Measurements from ENCODE around the gene ALDH3B1.
A peak's percentile ranks its signal among the peaks of the same experiment; 100 is the strongest.

Gene ALDH3B1

GRCh38 chr11:68027667-68028066, 17.5 kb downstream of the ALDH3B1 start:
- Mint-ChIP-seq H3K4me1 (peaks cover 23 to 44% of the 10 kb centered on the region in 2 donors), H3K27me3 (no peaks in the 10 kb centered on the region), H3K27ac (no peak overlapping the region), H3K4me3 (no peak overlapping the region), H3K9me3 (no peaks in the 10 kb centered on the region), H3K36me3 (peaks cover 10 to 22% of the 10 kb centered on the region in 2 donors)
- DNase-seq = no peak
- ATAC-seq (replicated peaks) = no peak

DNA sequence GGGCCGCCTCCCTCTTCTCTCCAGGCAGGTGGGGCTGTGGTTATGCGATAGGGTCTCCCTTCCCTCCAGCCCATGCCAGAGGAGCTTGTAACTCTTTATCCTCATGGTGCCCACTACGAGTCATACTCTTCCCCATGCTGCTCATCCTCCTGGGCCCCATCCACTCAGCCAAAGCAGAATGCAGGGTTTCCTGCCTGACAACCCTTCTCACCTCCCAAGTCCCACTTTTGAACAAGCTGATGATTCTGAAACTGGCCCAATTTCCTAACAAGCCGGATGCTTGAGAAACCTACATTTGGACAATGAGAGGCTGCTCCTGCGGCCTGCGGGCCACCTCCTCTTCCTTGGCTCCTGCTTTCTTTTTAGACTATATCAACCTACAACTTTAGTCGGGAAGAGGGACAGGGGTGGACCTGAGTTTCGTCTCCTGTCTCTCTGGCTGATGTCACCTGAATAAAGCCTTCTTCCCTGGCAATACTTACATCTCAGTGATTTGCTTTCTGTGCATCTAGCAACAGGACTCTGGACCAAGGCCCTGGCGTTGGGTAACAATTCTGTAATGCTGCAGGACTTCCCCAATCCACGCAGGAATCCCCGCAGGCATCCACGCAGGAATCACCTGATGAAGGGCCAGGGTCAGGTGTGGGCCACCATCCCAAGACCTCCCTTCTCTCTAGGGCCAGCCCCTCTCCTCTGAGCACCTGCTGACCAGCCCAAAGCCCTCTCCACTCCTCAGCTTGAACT, 18.8 kb downstream of the ALDH3B1 start:
- Mint-ChIP-seq H3K4me1 (peaks cover 23 to 44% of the 10 kb centered on the region in 2 donors), H3K27ac (peak overlapping the region; percentile 22), H3K9me3 (no peaks in the 10 kb centered on the region), H3K4me3 (peak overlapping the region; percentile 88 to 95), H3K36me3 (peaks cover 16 to 27% of the 10 kb centered on the region in 2 donors), H3K27me3 (no peaks in the 10 kb centered on the region)
- ATAC-seq (replicated peaks) (no peak), DNase-seq (no peak)

DNA sequence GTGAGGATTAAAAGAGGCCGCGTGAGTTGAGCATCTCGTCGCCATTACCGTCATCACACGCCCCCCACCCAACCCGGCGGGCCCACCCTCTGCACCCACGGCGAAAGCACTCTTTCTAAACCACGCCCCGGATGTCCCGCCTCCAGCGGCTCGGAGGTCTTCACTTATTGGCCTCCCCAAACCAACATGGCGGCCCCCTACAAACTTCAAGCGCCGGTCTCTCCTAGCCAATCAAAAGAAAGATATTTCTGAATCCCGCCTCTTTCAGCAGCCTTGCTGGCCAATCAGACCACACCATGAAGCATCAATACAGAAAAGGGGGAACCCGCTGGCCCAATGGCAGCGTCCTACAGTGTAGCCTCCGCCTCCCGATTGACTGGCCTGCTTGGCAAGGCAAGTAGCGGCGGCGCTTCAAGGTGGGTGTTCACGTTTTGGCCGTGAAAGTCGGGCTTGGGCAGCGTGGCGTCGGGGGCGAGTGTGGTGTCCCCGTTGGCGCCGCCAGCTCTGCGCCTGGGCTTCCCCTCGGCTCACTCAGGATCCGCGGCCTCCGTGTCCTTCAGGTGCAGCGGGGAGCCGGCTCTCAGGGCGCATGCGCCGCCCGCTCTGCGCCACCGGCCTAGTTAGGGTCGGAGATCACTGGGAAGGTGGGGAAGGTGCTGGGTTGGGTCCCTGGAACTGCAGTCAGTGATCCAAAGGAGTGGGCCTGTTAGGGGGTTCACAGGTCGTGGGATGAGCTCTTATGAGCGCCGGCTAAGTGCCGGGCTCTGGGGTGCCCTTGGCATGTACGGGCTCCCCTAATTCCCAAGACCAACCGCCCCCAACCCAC, 20.4 kb downstream of the ALDH3B1 start, which contains the start of gene NDUFS8:
Gene NDUFS8, plus strand, starts transcription at position 364 of the 826 bp plus-strand sequence. CDS start 1,471 bp downstream, outside the sequence.
- Mint-ChIP-seq H3K9me3 (no peaks in the 10 kb centered on the region), H3K36me3 (peaks cover 14 to 19% of the 10 kb centered on the region in 2 donors), H3K27me3 (no peaks in the 10 kb centered on the region), H3K4me3 (peak within 1 kb of the TSS; percentile 88 to 95), H3K4me1 (peaks cover 17 to 37% of the 10 kb centered on the region in 2 donors), H3K27ac (peak within 1 kb of the TSS; percentile 99)
- ATAC-seq (replicated peaks) (peak; percentile 96 to 97), DNase-seq (peak; percentile 96)

GRCh38 chr11:68031144-68031464, 21.0 kb downstream of the ALDH3B1 start:
- H3K27ac Mint-ChIP-seq = peak overlapping the region; percentile 99
- no peak for DNase-seq
- H3K27me3 Mint-ChIP-seq = no peaks in the 10 kb centered on the region
- peak; percentile 1 for ATAC-seq (replicated peaks)
- peaks cover 13 to 14% of the 10 kb centered on the region in 2 donors for H3K36me3 Mint-ChIP-seq
- peaks cover 16 to 31% of the 10 kb centered on the region in 2 donors for H3K4me1 Mint-ChIP-seq
- H3K9me3 Mint-ChIP-seq = no peaks in the 10 kb centered on the region
- peak overlapping the region; percentile 88 to 95 for H3K4me3 Mint-ChIP-seq

DNA sequence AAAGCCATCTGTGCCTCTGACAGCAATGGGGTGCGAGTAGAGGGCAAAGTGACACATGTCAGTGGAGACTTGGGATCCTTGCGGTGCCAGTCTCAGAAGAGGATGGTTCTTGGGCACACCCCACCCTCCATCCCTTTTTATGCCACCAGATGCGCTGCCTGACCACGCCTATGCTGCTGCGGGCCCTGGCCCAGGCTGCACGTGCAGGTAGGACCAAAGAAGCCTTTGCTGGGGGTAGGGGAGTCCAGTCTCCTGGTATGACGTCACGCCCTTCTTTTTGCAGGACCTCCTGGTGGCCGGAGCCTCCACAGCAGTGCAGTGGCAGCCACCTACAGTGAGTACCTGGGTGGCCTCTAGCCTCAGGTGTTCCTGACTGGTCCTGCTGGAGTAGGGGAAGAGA, 21.9 kb downstream of the ALDH3B1 start:
- ATAC-seq (replicated peaks) (no peak), DNase-seq (no peak)
- no peaks in the 10 kb centered on the region for H3K27me3 Mint-ChIP-seq
- peaks cover 17 to 19% of the 10 kb centered on the region in 2 donors for H3K36me3 Mint-ChIP-seq
- peak overlapping the region; percentile 88 to 95 for H3K4me3 Mint-ChIP-seq
- H3K4me1 Mint-ChIP-seq = peaks cover 19 to 38% of the 10 kb centered on the region in 2 donors
- no peak overlapping the region for H3K27ac Mint-ChIP-seq
- no peaks in the 10 kb centered on the region for H3K9me3 Mint-ChIP-seq

DNA sequence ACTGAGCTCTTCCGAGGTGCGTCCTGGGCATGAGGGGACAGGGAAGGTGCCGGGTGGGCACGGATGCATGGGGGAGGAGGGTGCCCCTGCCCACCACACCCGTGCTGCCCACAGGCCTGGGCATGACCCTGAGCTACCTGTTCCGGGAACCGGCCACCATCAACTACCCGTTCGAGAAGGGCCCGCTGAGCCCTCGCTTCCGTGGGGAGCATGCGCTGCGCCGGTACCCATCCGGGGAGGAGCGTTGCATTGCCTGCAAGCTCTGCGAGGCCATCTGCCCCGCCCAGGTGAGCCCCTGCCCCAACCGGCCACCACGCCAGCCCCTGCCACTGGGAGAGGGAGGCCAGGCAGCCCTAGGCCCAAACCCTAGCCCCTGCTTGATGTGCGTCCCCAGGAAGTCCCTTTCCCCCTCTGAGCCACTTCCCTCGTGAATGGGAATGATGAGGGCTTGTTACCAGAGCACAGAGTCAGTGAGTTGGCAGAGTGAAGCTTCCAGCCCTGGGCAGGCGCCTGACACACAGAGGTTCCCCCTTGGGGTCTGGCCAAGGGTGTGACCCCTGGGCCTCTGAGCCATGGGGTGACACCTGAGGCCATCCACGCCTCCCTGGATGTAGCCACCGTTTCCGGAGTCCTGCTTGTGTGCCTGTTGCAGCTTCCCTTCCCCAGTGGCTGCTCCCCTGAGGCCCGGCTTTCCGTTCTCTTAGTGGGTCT, 23.0 kb downstream of the ALDH3B1 start:
- H3K27me3 Mint-ChIP-seq = no peaks in the 10 kb centered on the region
- peaks cover 22 to 45% of the 10 kb centered on the region in 2 donors for H3K4me1 Mint-ChIP-seq
- DNase-seq = no peak
- H3K27ac Mint-ChIP-seq = no peak overlapping the region
- no peak for ATAC-seq (replicated peaks)
- no peaks in the 10 kb centered on the region for H3K9me3 Mint-ChIP-seq
- no peak overlapping the region for H3K4me3 Mint-ChIP-seq
- peaks cover 18% of the 10 kb centered on the region in 2 donors for H3K36me3 Mint-ChIP-seq

- Mint-ChIP-seq H3K4me3 (no peak overlapping the region), H3K36me3 (peaks cover 18% of the 10 kb centered on the region in 2 donors), H3K27ac (no peak overlapping the region)
Measured at GRCh38 chr11:68033708-68034045, 23.6 kb downstream of the ALDH3B1 start.

GRCh38 chr11:68035266-68035876, 25.2 kb downstream of the ALDH3B1 start:
- H3K36me3 Mint-ChIP-seq = peaks cover 15 to 21% of the 10 kb centered on the region in 2 donors
- H3K4me3 Mint-ChIP-seq = no peak overlapping the region
- H3K4me1 Mint-ChIP-seq = peaks cover 15 to 46% of the 10 kb centered on the region in 2 donors
- ATAC-seq (replicated peaks) (no peak), DNase-seq (no peak)
- H3K9me3 Mint-ChIP-seq = no peaks in the 10 kb centered on the region
- no peak overlapping the region for H3K27ac Mint-ChIP-seq
- H3K27me3 Mint-ChIP-seq = no peaks in the 10 kb centered on the region

More at GRCh38 chr11:68033708-68034045, 23.6 kb downstream of the ALDH3B1 start:
- no peaks in the 10 kb centered on the region for H3K27me3 Mint-ChIP-seq
- no peaks in the 10 kb centered on the region for H3K9me3 Mint-ChIP-seq
- no peak for DNase-seq
- peaks cover 22 to 49% of the 10 kb centered on the region in 2 donors for H3K4me1 Mint-ChIP-seq
- no peak for ATAC-seq (replicated peaks)

GRCh38 chr11:68036141-68036716, 26.1 kb downstream of the ALDH3B1 start:
- Mint-ChIP-seq H3K4me1 (peaks cover 18 to 48% of the 10 kb centered on the region in 2 donors), H3K9me3 (no peaks in the 10 kb centered on the region)
- no peak for ATAC-seq (replicated peaks)

DNA sequence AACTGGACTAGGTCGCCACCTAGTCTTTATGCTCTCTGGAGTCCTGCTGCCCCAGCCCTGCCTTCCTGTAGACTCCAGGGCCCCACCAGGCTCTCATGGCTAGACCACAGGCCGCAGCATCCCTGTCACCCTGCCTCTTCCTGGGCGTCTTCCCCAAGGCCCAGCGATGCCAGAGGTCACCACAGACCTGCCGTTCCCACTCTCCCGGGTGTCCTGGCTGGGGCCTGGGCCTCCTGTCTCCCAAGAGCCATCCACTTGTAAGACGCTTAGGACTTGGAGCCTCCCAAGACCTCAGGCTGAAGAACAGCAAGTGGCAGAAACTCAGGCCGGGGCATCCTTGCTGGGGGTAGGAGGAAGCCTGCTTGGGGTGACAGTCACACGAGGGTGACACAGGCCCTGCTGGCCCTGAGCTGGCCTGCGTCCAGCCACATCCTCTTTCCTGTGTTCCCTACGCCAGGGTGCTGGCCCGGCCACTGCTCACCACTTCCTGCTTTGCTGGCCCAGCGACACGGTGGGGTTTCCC, 26.7 kb downstream of the ALDH3B1 start:
- DNase-seq = no peak
- Mint-ChIP-seq H3K27me3 (no peaks in the 10 kb centered on the region), H3K27ac (peak overlapping the region; percentile 92), H3K4me3 (peak overlapping the region in 1 of 2 donors; percentile 25), H3K4me1 (peaks cover 16 to 47% of the 10 kb centered on the region in 2 donors), H3K36me3 (peaks cover 18 to 25% of the 10 kb centered on the region in 2 donors), H3K9me3 (no peaks in the 10 kb centered on the region)
- peak; percentile 19 to 24 for ATAC-seq (replicated peaks)

More at GRCh38 chr11:68036141-68036716, 26.1 kb downstream of the ALDH3B1 start:
- Mint-ChIP-seq H3K27me3 (no peaks in the 10 kb centered on the region), H3K4me3 (no peak overlapping the region), H3K27ac (peak overlapping the region; percentile 92), H3K36me3 (peaks cover 19 to 25% of the 10 kb centered on the region in 2 donors)
- no peak for DNase-seq

DNA sequence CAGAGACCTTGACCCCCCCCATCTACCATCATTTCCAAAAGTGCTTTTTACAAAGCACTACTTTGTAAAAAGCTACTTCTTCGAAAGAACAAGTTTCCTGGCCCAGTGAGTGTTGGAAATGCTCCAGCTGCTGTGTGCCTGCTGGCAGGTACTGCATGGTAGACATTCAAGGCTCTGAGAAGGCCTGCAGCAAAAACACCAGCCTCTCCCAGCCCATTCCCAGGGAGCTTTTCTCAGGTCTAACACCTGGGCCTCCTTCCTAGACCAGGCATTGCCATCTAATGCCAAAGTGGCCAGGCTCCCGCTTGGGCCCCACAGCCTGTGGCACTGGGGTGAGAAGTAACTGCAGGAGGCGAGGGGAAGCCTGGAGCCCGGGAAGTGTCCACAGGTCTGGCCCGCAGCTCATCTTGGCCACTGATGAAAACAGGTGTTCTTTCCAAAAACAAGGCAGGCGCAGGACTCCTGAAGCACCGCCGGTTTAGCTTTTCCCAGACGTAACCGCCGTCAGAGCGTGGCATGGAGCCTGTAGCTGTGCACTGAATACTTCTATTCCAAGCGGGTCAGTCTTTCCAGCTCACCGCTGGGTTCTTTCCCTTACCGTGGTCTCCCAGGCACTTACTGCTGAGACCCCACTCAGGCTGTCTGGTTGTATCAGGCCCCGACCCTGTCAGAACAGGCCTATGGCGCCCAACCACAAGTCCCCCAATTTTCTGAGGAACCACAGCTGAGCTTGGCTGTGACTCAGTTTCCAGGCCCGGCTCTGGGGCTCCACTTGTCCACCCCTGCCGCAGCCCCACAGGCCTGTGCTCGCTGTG, 27.5 kb downstream of the ALDH3B1 start:
- Mint-ChIP-seq H3K27me3 (no peaks in the 10 kb centered on the region), H3K36me3 (peaks cover 19 to 26% of the 10 kb centered on the region in 2 donors), H3K4me3 (peak overlapping the region in 1 of 2 donors; percentile 25), H3K4me1 (peaks cover 17 to 46% of the 10 kb centered on the region in 2 donors), H3K9me3 (no peaks in the 10 kb centered on the region), H3K27ac (peak overlapping the region; percentile 92)
- ATAC-seq (replicated peaks) = no peak
- DNase-seq = no peak

DNA sequence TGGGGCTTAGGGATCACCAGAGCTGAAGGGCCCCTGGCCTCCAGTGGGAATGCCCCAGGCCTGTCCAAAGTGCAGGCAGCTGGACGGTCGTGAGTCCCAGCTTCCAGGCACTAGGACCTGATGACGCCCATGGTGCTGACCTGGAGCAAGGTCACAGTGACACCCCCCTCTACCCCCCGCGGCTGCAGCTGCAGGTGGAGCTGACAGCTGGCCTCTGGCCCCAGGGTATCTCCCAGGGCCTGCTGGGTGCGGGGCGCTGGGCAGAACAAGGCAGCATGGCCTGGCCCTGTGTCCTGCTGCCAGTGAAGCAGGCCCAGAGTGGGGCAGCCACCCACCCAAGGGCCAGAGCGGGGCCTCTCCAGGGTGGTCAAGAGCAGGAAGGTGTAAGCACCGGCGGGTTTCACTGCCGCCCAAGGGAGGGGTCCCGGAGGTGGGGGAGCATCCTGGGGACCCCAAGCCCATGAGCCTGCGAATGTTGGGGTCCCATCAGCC, 28.1 kb downstream of the ALDH3B1 start:
- Mint-ChIP-seq H3K36me3 (peaks cover 19 to 26% of the 10 kb centered on the region in 2 donors), H3K4me1 (peaks cover 17 to 46% of the 10 kb centered on the region in 2 donors), H3K27me3 (no peaks in the 10 kb centered on the region), H3K27ac (no peak overlapping the region), H3K4me3 (peak overlapping the region; percentile 95 to 98), H3K9me3 (no peaks in the 10 kb centered on the region)
- DNase-seq (no peak), ATAC-seq (replicated peaks) (no peak)
